ENCODE results near the gene TLE5. TPM values are rescaled to one million over a fixed set of nuclear protein-coding genes. Genes with fewer than 3 reads are reported as not detected.

The TLE5 gene
- total and polyA plus RNA-seq, 2 donors (not counting 3 experiments of a cell fraction or from before 2014, with no cell fraction given): 393 to 574 TPM

GRCh38 chr19:3031607-3031867 is 30.8 kb downstream of the TLE5 start:
- peaks cover 13% of the 10 kb centered on the region for H3K4me1 ChIP-seq (ENCODE audit: control insufficient read depth, extremely low read depth, insufficient read depth, low read length)
- dilution Hi-C loops (cut with MboI; ENCODE audit: extremely low pct_ligation_motif_present, low sequenced_read_pairs) (no loop called here), intact Hi-C loops (cut with micrococcal nuclease) (no loop called here)
- H3K9ac ChIP-seq (replicated peaks; ENCODE audit: extremely low read depth, insufficient read depth, low read length): no peak overlapping the region
- no peak overlapping the region for H3K27ac ChIP-seq (ENCODE audit: insufficient read depth, low read depth, low read length)
- H3K4me3 ChIP-seq (replicated peaks in 1 of 3; ENCODE audit: insufficient read depth in 1 of 3, low read depth in 1 of 3, low read length in 3 of 3): no peak overlapping the region
- H3K9me1 ChIP-seq (replicated peaks; ENCODE audit: control insufficient read depth, extremely low read depth, insufficient read depth, low read length): no peaks in the 10 kb centered on the region
- no peaks in the 10 kb centered on the region for H4K20me1 ChIP-seq (replicated peaks; ENCODE audit: control insufficient read depth, extremely low read depth, insufficient read depth, low read length)
- H3K4me2 ChIP-seq (ENCODE audit: insufficient read depth, low read length): no peak overlapping the region
- CTCF ChIA-PET: interaction anchor here (0.8 to 1.9 kb wide), 3 partner anchors 69 to 77 kb away, joined by 4 to 9 read pairs (median 5); no protein-coding TSS in a partner anchor
- DNase-seq (ENCODE audit: low read depth, low spot score) (no peak), FAIRE-seq (no peak)
- H3K27me3 ChIP-seq (ENCODE audit: control insufficient read depth in 2 of 2, insufficient read depth in 2 of 2, low read length in 2 of 2): peaks cover 1 to 8% of the 10 kb centered on the region in 2 experiments
- POLR2A ChIA-PET: no interaction called here
- H2AFZ ChIP-seq (ENCODE audit: low read depth, low read length): no peak overlapping the region
- H3K36me3 ChIP-seq (ENCODE audit: control insufficient read depth in 2 of 2, extremely low read depth in 1 of 2, insufficient read depth in 2 of 2, low read length in 2 of 2): no peaks in the 10 kb centered on the region
- no peaks in the 10 kb centered on the region for H3K79me2 ChIP-seq (ENCODE audit: control insufficient read depth, insufficient read depth, low read length)
- BruUV-seq (replicated peaks): no TSS peak
- TF ChIP-seq JUN (IDR thresholded peaks at IDR 0.05; ENCODE audit: borderline replicate concordance, insufficient read depth, insufficient read length, low read depth): no peak
- TF ChIP-seq FOS (IDR thresholded peaks at IDR 0.05; ENCODE audit: borderline replicate concordance, insufficient read depth, low read length): no peak
- no peak for TF ChIP-seq GATA2 (IDR thresholded peaks at IDR 0.05; ENCODE audit: insufficient read depth, insufficient read length, low read depth, low read length)
- no peak for TF ChIP-seq CTCF (IDR thresholded peaks at IDR 0.05; ENCODE audit: extremely low read depth in 1 of 2, insufficient read depth in 1 of 2, low read depth in 1 of 2, low read length in 2 of 2)
- TF ChIP-seq POLR2A (IDR thresholded peaks at IDR 0.05; ENCODE audit: low read depth, low read length): no peak
- no peak for TF ChIP-seq MYC (IDR thresholded peaks at IDR 0.05; ENCODE audit: low read depth, low read length)
- no peak for TF ChIP-seq MAX (IDR thresholded peaks at IDR 0.05; ENCODE audit: insufficient read depth, insufficient read length)
- TF ChIP-seq EZH2 (IDR thresholded peaks at IDR 0.05; ENCODE audit: borderline replicate concordance, low read depth, low read length, severe bottlenecking): no peak
- no peak for TF ChIP-seq POLR2AphosphoS5 (IDR thresholded peaks at IDR 0.05; ENCODE audit: insufficient read depth, low read depth, low read length)
- H3K9me3 ChIP-seq (replicated peaks; ENCODE audit: control insufficient read depth, insufficient read depth, low read length): no peaks in the 10 kb centered on the region

Measured in endothelial cell of umbilical vein (primary cell).